DMS 273 treated with DMSO at 0.1 percent for 48 hours (cell line): ENCODE measurements around the gene ACTR2.
"Not testable (repeated sequence)": the region's sequence is repeated elsewhere in the genome, so short reads cannot be mapped to it uniquely, and the experiment has no call there.

ENCODE experiments used
- DNase-seq: peaks from one replicate; lab custom pipeline; 2025; lab: John Stamatoyannopoulos, UW

The ACTR2 gene

DNA sequence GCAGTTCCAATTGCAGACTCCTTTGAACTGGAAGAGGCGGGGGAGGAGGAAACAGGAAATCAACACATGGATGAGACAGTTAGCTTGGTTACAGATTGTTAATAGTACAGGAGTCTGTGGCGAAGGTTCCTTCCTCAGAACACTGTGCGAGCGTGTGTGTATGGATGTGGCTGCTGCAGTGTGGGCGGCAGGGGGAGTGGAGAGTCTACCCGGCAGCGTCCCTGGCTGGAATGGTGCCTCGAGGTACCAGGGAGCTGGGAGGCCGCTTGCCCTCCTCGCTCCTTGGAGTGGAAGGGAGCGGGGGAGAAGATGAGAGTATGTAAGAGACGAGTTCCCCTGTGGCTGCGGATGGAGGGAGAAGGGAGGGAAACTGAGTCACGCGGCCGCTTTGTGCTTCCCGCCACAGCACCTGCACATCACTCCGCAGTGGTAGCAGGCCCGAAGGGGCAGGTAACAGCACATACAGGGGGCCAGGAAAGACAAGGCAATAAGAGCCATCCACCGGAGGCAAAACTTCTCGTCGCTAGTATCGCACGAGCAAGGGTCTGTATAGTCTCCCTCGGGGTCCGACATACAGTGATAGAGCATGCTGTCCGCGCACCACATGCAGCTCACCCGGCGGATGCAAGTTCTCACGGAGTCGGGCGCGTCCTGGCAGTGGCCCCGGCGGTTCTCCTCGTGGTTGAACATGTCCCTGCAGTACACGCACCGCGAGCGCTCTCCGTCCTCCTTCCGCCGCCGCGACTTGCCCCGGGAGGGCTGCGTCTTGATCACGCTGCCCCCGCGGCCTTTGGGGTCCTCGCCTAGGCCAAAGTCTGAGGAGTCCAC, 85.7 kb downstream of the ACTR2 start:
- DNase-seq: no peak

DNA sequence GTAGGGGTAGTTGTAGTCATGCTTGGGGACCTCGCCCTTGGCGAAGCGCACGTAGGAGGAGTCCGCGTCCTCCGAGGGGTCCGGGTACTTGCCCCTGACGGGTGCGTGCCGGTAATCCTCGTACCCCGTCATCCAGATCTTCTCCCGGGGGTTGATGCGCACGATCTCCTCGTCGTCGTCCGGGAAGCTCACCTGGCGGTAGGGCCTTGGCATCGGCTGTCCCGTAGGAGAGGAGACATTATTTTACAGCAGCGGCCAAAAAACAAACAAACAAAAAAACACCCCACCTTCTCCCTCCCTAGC, 86.3 kb downstream of the ACTR2 start:
- no peak for DNase-seq

DNA sequence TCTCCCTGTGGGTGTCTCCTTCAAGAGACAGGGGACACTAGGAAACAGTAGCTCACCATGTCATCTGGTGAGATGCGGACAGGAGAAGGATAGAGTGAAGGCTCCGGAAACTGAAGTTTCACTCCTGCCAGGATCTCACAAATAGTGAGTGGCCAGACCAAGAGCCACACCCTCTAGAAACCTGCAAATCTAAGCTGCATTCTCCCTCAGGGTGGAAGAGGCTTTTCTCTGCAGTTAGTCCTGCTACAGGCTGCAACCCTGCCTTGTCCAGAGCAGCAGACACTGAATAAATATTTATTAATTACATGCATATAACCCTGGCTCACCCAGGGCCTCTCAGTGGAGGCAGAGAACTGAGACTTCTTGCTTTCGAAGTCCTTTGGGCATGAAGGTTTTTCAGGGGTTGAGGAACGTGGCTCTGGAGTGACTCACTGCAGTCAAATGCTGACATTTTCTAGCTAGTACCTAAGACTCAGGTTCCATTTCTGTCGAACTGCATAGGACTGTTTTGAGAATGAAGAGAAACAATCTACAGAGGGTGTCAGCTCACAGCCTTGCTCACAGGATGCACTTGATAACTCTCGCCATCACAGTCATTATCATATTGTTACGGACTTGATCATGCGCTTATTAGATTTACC, 87.3 kb downstream of the ACTR2 start:
- DNase-seq: no peak

DNA sequence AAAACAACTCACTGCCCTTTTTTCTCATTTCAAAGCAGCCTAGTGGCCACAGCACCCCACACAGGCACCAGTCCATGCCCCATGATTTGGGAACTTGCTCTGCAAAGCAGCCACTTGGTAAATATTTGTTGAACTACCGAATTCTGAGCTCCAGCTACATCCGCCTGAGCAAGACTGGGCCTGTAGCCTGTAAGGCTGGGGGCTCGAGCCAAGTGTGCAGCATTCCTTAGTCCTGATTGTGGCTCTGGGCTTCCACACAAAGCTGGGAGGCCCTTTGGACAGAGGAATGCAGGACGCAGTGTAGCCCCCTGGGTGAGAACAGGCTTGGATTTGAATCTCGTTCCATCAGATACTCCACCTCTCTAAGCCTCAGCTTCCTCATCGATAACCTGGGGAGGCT, 88.4 kb downstream of the ACTR2 start:
- no peak for DNase-seq

DNA sequence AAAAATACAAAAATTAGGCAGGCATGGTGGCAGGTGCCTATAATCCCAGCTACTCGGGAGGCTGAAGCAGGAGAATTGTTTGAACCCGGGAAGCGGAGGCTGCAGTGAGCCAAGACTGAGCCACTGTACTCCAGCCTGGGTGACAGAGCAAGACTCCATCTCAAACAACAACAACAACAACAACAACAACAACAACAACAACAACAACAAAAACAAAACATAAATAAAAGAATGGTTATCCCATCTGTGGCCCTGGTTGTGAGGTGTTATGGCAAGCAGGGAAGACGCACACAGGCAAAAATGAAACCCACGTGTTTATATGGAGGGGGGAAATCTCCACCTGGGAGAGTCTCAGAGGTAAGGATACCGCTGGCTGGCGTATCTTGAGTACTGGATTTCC, 89.7 kb downstream of the ACTR2 start:
- DNase-seq: not testable (repeated sequence)

DNA sequence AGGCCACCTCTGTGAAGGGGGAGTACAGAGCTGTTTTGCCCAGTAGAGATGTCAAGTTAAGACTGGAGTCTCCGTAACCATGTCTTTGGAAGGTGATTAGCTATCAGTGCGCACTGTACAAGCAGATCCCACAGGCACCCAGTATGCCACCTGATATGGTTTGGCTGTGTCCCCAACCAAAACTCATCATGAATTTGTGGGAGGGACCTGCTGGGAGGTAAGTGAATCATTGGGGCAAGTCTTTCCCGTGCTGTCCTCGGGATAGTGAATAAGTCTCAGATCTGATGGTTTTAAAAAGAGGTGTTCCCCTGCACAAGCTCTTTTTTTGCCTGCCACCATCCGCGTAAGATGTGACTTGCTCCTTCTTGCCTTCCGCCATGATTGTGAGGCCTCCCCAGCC, 90.2 kb downstream of the ACTR2 start:
- no peak for DNase-seq

DNA sequence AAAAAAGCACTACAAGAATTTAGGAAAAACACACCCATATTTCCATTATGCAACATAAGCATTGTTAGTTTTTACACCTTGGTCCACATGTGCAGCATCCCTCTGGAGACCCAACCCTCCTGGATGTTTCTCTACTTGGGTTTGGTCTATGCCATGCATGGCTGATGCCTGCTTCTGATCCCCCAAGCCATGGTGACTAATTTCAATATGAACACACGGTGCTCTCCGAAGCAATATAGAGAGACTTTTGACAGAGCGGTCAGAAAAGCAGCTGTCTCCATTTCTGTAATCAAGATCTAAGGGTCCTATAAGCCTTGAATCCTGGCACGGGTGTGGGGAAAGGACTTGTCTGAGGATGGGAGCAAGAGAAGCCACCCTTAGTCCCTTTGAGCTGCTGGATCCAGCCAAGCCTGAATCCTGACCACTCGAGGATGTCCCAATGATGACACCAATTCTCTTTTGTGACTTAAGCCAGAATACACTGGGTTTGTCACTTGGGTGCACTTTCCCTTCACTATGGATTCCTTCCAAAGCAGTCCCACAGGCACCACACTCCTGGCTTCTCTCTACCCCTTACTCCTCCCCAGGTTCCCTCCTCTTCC, 91.5 kb downstream of the ACTR2 start:
- no peak for DNase-seq

DNA sequence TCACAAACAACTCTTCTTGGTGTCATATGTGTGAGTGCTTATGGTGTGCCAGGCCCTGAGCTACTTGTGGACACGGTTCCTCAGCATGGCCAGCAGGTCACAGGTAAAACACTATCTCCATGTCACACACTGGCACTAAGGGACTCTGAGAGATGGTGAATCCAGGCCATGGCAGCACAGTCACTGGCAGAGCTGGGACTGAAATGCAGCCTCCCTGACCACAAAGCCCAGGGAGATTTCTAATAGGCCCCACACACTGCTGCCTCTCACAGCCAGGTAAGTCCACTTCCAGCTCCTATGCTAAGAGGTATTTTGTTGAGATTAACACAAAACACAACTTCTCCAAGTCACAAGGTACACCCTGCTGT, 92.0 kb downstream of the ACTR2 start:
- DNase-seq: no peak

DNA sequence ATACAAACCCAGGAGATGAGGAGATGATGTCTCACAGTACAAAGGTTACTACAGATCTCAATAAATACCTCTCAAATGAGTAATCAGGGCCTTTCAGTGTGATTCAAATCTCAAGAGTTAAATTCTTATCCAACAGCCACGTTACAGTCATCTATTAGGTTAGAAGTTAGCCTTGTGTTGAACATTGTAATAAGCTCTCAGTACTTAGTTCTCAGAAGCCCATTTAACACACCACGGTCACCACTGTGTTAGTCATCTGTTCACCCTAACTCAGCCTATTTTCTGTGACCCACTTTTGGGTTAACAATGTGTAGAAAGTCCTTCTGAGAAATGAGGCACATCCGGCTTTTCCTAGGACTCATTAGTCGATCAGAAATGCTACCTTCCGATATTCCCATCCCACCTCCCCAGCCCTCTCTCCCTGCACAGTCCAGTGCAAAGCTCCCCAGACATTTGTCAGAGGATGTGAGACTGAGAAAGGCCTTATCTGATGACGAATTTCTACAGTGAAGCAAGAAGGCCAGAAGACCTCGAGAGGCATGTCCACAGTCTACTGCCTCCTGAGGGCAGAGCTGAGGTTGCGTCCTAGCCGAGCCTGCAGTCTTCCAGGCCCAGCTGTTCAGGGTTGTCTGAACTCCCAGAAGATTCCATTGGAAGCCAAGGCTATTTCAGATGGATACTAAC, 92.6 kb downstream of the ACTR2 start:
- DNase-seq: no peak
